HG03354 (cell line): ENCODE measurements around the gene ZBTB42.

Source experiments
- ATAC-seq: cut with Tn5 transposase; IDR thresholded peaks from one replicate; pipeline ENCODE4 v1.9.1; 2021; ENCODE audit warnings: mild to moderate bottlenecking; ENCODE audit not compliant: unreplicated experiment, poor library complexity, severe bottlenecking

Gene ZBTB42

GRCh38 chr14:104800771-104801519, at the start of gene ZBTB42:
ZBTB42 (plus strand) TSS chr14:104801101; CDS start chr14:104801198, 97 bp downstream.
- peak; percentile 45 for ATAC-seq

GRCh38 chr14:104751539-104752422, 49.1 kb upstream of the ZBTB42 start:
- no peak for ATAC-seq

GRCh38 chr14:104752423-104752734, 48.5 kb upstream of the ZBTB42 start:
- ATAC-seq: peak; percentile 85

- ATAC-seq: peak; percentile 94
Observed at GRCh38 chr14:104752735-104753527, 48.0 kb upstream of the ZBTB42 start, which contains the start of gene SIVA1. SIVA1 (plus strand) TSS chr14:104753147; CDS start chr14:104753202, 55 bp downstream.

GRCh38 chr14:104753528-104754212, 47.2 kb upstream of the ZBTB42 start:
- ATAC-seq: no peak

GRCh38 chr14:104754213-104754851, 46.6 kb upstream of the ZBTB42 start:
- ATAC-seq: no peak

- ATAC-seq: no peak
Observed at GRCh38 chr14:104755621-104756020, 45.3 kb upstream of the ZBTB42 start.

- no peak for ATAC-seq
Observed at GRCh38 chr14:104756477-104757237, 44.2 kb upstream of the ZBTB42 start.

GRCh38 chr14:104757238-104757585, 43.7 kb upstream of the ZBTB42 start:
- no peak for ATAC-seq

GRCh38 chr14:104757681-104758392, 43.1 kb upstream of the ZBTB42 start:
- ATAC-seq: no peak

- no peak for ATAC-seq
Observed at GRCh38 chr14:104758981-104759969, 41.6 kb upstream of the ZBTB42 start.

GRCh38 chr14:104765517-104765916, 35.4 kb upstream of the ZBTB42 start:
- no peak for ATAC-seq

GRCh38 chr14:104766256-104766862, 34.5 kb upstream of the ZBTB42 start:
- no peak for ATAC-seq

- ATAC-seq: no peak
Observed at GRCh38 chr14:104766863-104767633, 33.9 kb upstream of the ZBTB42 start.

GRCh38 chr14:104767634-104767918, 33.3 kb upstream of the ZBTB42 start:
- no peak for ATAC-seq
